Cardiac fibroblast (primary cell): ENCODE data around the gene WDHD1.

ENCODE experiments used
- DNase-seq, 2 donors: peaks; one replicate each; pipeline versions ENCODE4 v3.0.0 to v3.0.0-alpha.2; 2010; ENCODE audit warnings: low read depth in 2 of 2
- H3K4me3 ChIP-seq, 2 donors: replicated peaks in 1 of 2; 1 replicate in 1 of 2; 2 replicates in 1 of 2; pipeline ENCODE4 v1.5.1; 2011; ENCODE audit warnings: low read depth in 2 of 2, low read length in 2 of 2, mild to moderate bottlenecking in 2 of 2, moderate library complexity in 1 of 2
- TF ChIP-seq, protein P1 (sequence below): IDR thresholded peaks from one replicate; pipeline ENCODE4 v1.5.1; 2011; ENCODE audit warnings: low read depth, mild to moderate bottlenecking, low read length, inconsistent platforms

Gene WDHD1

DNA sequence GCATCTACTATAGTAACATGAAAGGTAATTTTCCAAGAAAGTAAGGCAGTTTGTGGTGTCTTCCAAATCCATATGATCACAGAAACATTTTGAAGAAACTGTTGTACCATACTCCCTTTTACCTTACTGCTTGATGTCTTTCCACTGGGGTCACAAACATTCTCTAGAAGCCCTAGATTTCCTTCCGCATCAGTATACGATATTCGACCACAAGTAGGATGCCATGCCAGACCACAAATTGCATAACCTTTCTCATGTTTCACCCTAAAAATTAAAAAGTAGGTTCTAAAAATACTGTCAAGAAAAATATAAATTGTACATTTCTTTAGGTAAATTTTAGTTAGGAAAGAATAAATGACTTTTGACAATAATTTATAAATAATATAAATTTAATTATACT lies 26.5 kb downstream of the WDHD1 start:
- H3K4me3 ChIP-seq: no peak overlapping the region
- TF ChIP-seq, protein P1, sequence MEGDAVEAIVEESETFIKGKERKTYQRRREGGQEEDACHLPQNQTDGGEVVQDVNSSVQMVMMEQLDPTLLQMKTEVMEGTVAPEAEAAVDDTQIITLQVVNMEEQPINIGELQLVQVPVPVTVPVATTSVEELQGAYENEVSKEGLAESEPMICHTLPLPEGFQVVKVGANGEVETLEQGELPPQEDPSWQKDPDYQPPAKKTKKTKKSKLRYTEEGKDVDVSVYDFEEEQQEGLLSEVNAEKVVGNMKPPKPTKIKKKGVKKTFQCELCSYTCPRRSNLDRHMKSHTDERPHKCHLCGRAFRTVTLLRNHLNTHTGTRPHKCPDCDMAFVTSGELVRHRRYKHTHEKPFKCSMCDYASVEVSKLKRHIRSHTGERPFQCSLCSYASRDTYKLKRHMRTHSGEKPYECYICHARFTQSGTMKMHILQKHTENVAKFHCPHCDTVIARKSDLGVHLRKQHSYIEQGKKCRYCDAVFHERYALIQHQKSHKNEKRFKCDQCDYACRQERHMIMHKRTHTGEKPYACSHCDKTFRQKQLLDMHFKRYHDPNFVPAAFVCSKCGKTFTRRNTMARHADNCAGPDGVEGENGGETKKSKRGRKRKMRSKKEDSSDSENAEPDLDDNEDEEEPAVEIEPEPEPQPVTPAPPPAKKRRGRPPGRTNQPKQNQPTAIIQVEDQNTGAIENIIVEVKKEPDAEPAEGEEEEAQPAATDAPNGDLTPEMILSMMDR: no peak
- peak; percentile 14 to 40 for DNase-seq

- TF ChIP-seq, protein P1: no peak
- no peak overlapping the region for H3K4me3 ChIP-seq
- DNase-seq: no peak
These were observed 41.7 kb downstream of the WDHD1 start for GRCh38 chr14:54985156-54985555.

- TF ChIP-seq, protein P1: peak; percentile 2
- DNase-seq: peak; percentile 48 to 50
These were observed 45.2 kb downstream of the WDHD1 start for GRCh38 chr14:54981698-54982097.

DNA sequence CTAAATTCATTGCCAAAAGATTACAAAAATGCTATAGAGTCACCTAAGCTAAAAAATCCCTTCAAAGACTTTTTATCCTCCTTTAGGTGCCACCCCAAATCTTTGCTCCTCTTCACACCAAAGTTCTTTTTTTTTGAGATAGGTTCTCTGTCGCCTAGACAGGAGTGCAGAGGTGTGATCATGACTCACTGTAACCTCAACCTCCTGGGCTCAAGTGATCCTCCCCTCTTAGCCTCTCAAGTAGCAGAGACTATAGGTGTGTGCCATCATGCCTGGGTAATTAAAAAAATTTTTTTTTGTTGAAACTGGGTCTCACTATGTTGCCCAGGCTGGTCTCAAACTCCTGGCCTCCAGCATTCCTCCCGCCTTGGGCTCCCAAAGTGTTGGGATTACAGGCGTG lies 47.9 kb downstream of the WDHD1 start:
- TF ChIP-seq, protein P1: no peak
- H3K4me3 ChIP-seq: no peak overlapping the region
- DNase-seq: no peak

More at GRCh38 chr14:54981698-54982097, 45.2 kb downstream of the WDHD1 start:
- H3K4me3 ChIP-seq: no peak overlapping the region

DNA sequence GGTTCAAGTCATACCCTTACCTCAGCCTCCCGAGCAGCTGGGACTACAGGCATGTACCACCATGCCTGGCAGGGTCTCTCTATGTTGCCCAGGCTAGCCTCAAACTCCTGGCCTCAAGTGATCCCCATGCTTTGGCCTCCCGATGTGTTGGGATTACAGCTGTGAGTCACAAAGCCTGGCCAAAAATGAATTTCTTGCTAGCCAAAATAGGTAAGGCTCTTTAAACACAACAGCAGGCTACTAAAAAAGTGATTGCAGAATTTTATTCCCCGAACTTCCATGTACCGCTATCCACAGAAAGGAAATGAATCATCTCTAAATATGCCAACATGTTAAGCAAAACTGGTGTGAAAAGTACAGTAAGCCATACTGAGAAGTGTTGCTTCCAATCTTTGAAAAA lies 50.6 kb downstream of the WDHD1 start:
- H3K4me3 ChIP-seq: no peak overlapping the region
- TF ChIP-seq, protein P1: no peak
- DNase-seq: peak; percentile 83 to 89

- DNase-seq: peak; percentile 26 to 28
- TF ChIP-seq, protein P1: no peak
- no peak overlapping the region for H3K4me3 ChIP-seq
These were observed 51.0 kb downstream of the WDHD1 start for GRCh38 chr14:54975856-54976255.

DNA sequence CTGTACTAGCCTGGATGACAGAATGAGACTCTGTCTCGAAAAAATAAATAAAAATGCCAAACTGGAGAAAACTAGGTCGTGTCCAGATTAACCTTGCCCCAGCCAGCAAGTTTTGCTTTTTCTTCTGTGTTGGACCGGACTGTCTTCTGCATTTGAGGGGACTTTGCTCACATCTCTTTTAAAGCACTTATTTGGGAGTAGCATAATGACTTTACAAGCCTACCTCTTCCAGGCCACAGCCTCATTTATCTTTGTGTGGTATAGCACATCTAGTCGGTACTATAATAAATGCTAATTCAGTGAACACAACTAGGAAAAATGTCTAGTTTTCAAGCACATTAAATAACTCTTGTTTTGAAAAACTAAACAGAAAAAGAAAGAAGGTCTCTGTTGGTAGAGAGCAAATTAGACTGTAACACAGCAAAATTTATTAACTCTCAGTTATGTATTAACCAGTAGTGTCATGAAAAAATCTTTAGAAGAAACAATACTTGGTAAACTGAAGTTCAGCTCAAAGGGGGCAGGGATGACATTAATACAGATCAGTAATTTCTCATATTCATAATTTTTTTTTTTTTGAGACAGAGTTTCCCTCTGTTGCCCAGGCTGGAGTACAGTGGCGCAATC lies 52.0 kb downstream of the WDHD1 start:
- TF ChIP-seq, protein P1: no peak
- H3K4me3 ChIP-seq: no peak overlapping the region
- no peak for DNase-seq
